Lower lobe of right lung (tissue), 2 donors: Measurements from ENCODE around the gene IL1RAPL2. TPM values are rescaled to one million over a fixed set of nuclear protein-coding genes. Genes with fewer than 3 reads are reported as not detected.

ENCODE experiments used
- ATAC-seq, 2 donors: fragments of 200-7000 bp; cut with Tn5 transposase; one replicate each; pipeline ENCODE4 v1.9.1; 2020 to 2022; ENCODE audit warnings: mild to moderate bottlenecking in 2 of 2, moderate library complexity in 2 of 2
- DNase-seq: peaks from one replicate; pipeline ENCODE4 v3.0.0-alpha.2; 2020
- H3K27ac ChIP-seq: fragments of 200-600 bp; one replicate; pipeline ENCODE4 v1.8.0; 2022
- H3K27me3 ChIP-seq: fragments of 200-600 bp; one replicate; pipeline ENCODE4 v1.8.0; 2022; ENCODE audit warnings: low read depth
- H3K36me3 ChIP-seq: fragments of 200-600 bp; one replicate; pipeline ENCODE4 v1.8.0; 2022; ENCODE audit warnings: mild to moderate bottlenecking
- H3K4me1 ChIP-seq: fragments of 200-600 bp; one replicate; pipeline ENCODE4 v1.8.0; 2022
- H3K4me3 ChIP-seq: fragments of 200-600 bp; one replicate; pipeline ENCODE4 v1.8.0; 2022; ENCODE audit warnings: mild to moderate bottlenecking
- H3K9me3 ChIP-seq: fragments of 200-600 bp; one replicate; pipeline ENCODE4 v1.8.0; 2022
- intact Hi-C: fragments of 100-400 bp; cut with DNase I; formaldehyde crosslinking; loops from one replicate; pipeline ENCODE4 v1.11.0; 2022
- total RNA-seq: library from RNA; stranded (reverse); fragmentation: NEBNext Ultra II Directional; extraction: Animal tissue kit (Norgen Biotek cat#: 25700); gene quantifications from one replicate; pipeline ENCODE4 v1.2.1, GENCODE V29; 2021
- TF ChIP-seq, protein P1 (sequence below): fragments of 200-600 bp; IDR thresholded peaks from one replicate; pipeline ENCODE4 v1.8.0; 2022; ENCODE audit warnings: antibody characterized with exemption, mild to moderate bottlenecking
- donor health status: DM: no; HTN: yes; CAD: no; lungs with severe emphysema.

IL1RAPL2 gene
- total RNA-seq, 1 donor from 2014 or later, result not detected

DNA sequence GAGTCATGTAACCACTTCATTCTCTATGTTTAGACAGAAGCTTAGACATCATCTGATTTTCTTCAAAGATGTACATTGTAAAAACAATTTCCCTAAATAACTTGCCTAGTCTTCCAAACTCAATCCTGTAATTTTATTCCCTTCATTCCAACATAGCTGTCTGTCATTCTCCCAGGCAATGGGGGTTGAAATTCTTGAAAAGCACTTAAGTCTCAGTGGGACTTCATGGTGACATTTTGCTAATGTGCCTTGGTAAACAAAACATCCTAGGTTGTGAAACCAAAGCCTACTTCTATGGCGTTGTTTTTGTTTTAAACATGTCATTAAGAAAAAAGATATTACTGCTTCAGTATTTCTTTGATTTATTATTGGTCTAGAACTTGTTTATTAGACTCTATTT is 1134.3 kb downstream of the IL1RAPL2 start:
- H3K4me1 ChIP-seq, result no peaks in the 10 kb centered on the region
- DNase-seq (no peak), ATAC-seq (no peak)
- no peaks in the 10 kb centered on the region for H3K36me3 ChIP-seq
- TF ChIP-seq, protein P1, sequence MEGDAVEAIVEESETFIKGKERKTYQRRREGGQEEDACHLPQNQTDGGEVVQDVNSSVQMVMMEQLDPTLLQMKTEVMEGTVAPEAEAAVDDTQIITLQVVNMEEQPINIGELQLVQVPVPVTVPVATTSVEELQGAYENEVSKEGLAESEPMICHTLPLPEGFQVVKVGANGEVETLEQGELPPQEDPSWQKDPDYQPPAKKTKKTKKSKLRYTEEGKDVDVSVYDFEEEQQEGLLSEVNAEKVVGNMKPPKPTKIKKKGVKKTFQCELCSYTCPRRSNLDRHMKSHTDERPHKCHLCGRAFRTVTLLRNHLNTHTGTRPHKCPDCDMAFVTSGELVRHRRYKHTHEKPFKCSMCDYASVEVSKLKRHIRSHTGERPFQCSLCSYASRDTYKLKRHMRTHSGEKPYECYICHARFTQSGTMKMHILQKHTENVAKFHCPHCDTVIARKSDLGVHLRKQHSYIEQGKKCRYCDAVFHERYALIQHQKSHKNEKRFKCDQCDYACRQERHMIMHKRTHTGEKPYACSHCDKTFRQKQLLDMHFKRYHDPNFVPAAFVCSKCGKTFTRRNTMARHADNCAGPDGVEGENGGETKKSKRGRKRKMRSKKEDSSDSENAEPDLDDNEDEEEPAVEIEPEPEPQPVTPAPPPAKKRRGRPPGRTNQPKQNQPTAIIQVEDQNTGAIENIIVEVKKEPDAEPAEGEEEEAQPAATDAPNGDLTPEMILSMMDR, result no peak
- H3K27ac ChIP-seq, result no peak overlapping the region
- intact Hi-C loops, result no loop called here
- H3K9me3 ChIP-seq, result no peaks in the 10 kb centered on the region
- H3K27me3 ChIP-seq, result no peaks in the 10 kb centered on the region
- H3K4me3 ChIP-seq, result no peak overlapping the region

DNA sequence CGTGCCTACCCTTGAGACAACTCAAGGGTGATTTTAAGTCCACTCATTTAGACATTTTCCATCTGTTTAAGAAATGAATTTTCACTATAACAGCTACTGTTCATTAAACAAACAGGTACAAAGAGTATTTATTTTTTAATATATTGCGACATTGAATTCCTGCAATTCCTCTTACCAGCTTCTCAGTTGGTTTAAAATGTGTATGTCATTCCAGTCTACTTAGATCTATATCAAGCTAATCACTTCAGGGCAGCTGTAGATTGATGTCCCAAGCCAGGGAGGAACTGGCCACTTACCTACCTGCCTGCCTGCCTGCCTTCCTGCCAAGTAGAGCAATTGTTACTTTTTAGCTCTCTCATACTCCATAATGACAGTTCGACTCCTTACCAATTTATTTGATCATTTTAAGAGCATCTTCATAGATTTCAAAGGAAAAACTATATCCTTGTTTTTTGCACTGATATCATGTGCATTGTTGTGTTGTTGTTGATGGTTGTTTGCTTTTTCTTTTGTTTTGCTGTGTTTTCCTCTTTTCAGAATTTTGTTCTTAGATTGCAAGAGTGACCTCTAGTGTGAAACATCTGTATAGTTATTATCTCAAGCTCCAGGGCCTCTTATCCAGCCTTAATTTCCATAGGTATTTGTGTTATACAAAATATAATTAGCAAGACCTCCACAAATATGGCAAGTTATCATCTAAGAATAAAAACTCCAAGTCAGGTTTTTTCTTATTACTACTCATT is 1135.5 kb downstream of the IL1RAPL2 start:
- DNase-seq, result no peak
- no peaks in the 10 kb centered on the region for H3K36me3 ChIP-seq
- intact Hi-C loops, result no loop called here
- TF ChIP-seq, protein P1, result no peak
- H3K4me1 ChIP-seq, result no peaks in the 10 kb centered on the region
- H3K27ac ChIP-seq, result no peak overlapping the region
- no peak for ATAC-seq
- no peaks in the 10 kb centered on the region for H3K27me3 ChIP-seq
- no peak overlapping the region for H3K4me3 ChIP-seq
- no peaks in the 10 kb centered on the region for H3K9me3 ChIP-seq

DNA sequence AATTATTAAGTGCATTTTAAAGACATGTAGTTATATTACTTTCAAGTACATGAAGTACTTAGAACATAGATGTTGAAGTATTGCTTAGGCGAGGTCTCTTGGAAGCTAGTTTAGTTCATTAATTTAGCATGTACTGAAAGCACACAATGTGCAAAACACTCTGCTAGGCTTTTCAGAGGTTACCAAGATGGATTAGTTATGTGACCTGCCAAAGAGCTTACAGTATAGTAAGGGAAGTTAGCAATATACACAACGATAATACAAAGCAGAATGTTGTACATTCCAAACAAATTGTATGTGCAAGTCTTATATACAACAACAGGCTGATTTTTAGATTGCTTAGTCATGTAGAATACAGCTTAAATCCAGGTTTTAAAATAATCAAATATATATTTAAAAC is 1137.9 kb downstream of the IL1RAPL2 start:
- TF ChIP-seq, protein P1, result no peak
- DNase-seq, result no peak
- Histone ChIP-seq H3K4me1 (no peaks in the 10 kb centered on the region), H3K27me3 (no peaks in the 10 kb centered on the region), H3K36me3 (no peaks in the 10 kb centered on the region), H3K27ac (no peak overlapping the region), H3K9me3 (no peaks in the 10 kb centered on the region), H3K4me3 (no peak overlapping the region)
- intact Hi-C loops, result no loop called here
- ATAC-seq, result no peak

DNA sequence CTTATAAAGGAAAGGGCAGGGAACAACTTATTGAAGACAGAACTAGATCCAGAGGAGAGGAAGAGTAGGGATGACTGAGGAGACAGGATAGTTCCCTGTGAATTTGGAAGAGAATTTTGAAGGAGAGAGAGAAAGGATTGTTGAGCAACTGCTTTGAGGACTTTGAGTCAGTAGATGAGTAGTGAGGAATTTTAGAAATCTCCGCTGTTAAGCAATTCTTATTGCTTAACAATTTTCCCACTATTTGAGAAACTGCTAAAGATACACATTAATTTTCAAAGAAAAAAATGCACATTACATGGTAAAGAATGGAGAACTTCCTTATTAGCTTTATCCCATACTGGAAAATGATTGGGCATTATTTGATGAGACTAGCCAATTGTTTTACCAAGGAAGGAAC is 1140.0 kb downstream of the IL1RAPL2 start:
- intact Hi-C loops, result no loop called here
- no peaks in the 10 kb centered on the region for H3K4me1 ChIP-seq
- no peak for DNase-seq
- no peak overlapping the region for H3K27ac ChIP-seq
- no peaks in the 10 kb centered on the region for H3K36me3 ChIP-seq
- TF ChIP-seq, protein P1, result no peak
- H3K27me3 ChIP-seq, result no peaks in the 10 kb centered on the region
- ATAC-seq, result no peak
- no peak overlapping the region for H3K4me3 ChIP-seq
- no peaks in the 10 kb centered on the region for H3K9me3 ChIP-seq

DNA sequence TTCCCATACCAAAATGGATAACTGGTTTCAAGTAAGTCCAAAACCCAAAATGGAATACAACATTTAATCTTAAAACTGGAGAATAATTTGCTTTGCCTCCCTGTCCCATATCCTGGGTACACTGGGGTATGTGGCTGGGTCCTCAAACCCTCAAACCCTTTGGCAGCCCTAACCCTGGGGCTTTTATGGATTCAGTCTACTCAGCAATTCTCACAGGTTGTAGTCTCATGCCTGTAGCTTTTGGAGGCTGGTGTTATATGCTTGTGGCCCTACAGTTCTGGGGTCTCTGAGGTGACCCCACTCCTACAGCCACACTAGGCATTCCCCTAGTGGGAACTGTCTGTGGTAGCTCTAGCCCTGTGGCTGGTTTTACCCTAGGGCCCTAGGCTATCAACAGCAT is 1145.8 kb downstream of the IL1RAPL2 start:
- intact Hi-C loops, result no loop called here
- H3K9me3 ChIP-seq, result no peaks in the 10 kb centered on the region
- no peak for DNase-seq
- no peaks in the 10 kb centered on the region for H3K36me3 ChIP-seq
- no peak overlapping the region for H3K27ac ChIP-seq
- TF ChIP-seq, protein P1, result no peak
- no peak for ATAC-seq
- no peaks in the 10 kb centered on the region for H3K4me1 ChIP-seq
- H3K27me3 ChIP-seq, result no peaks in the 10 kb centered on the region
- H3K4me3 ChIP-seq, result no peak overlapping the region
